ENCODE results near the gene ATP6V1B1.

Gene ATP6V1B1

DNA sequence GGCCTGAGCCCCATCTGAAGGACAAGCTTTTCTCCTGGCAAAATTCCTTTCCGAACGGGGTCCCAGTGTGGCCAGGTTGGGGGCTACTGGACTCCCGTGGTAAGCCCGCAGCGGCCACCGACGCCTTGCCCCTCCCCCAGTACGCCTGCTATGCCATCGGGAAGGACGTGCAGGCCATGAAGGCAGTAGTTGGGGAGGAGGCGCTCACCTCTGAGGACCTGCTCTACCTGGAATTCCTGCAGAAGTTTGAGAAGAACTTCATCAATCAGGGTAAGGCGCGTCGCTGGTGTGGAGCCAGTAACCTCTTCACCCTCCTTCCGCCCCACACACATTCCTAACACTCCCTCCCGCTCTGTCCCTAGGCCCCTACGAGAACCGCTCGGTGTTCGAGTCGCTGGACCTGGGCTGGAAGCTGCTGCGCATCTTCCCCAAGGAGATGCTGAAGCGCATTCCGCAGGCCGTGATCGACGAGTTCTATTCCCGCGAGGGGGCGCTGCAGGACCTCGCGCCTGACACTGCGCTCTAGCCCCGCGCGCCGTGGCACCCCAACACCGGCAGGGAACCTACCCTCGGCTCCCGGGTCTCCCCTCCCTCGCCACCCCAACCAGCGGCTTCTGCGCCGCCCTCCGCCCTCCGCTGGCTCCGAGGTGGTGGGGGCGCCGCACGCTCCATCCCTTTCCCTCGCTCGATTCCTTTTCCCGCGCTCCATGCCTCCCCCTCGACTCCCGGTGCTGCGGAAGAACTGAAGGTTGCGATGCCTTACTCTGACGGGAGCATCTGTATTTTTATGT, 29.1 kb downstream of the ATP6V1B1 start:
- peak; percentile 70 to 77 (median 73) for DNase-seq (ENCODE audit: low read depth in 4 of 4, low spot score in 1 of 4)

DNA sequence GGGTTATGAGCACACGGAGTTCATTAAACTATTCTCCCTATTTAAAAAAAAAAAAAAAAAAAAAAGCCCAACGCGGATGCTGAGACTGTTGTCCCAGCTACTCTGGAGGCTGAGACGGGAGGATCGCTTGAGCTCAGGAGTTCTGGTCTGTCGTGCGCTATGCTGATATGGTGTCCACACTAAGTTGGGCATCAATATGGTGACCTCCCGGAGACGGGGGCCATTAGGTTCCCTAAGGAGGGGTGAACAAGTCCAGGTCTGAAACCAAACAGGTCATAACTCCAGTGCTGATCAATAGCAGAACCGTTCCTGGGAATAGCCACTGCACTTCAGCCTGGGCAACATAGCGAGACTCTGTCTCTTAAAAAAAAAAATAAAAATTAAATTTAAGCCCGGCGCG, 29.8 kb downstream of the ATP6V1B1 start:
- no peak for DNase-seq (ENCODE audit: low read depth in 4 of 4, low spot score in 1 of 4)

GRCh38 chr2:70966681-70967080, 31.0 kb downstream of the ATP6V1B1 start:
- DNase-seq (ENCODE audit: low read depth in 4 of 4, low spot score in 1 of 4), result no peak

- no peak for DNase-seq (ENCODE audit: low read depth in 4 of 4, low spot score in 1 of 4)
Measured at GRCh38 chr2:70967189-70967588, 31.5 kb downstream of the ATP6V1B1 start.

GRCh38 chr2:70974592-70974991, 38.9 kb downstream of the ATP6V1B1 start:
- DNase-seq (ENCODE audit: low read depth in 4 of 4, low spot score in 1 of 4), result no peak

GRCh38 chr2:70975237-70975636, 39.5 kb downstream of the ATP6V1B1 start:
- no peak for DNase-seq (ENCODE audit: low read depth in 4 of 4, low spot score in 1 of 4)

DNA sequence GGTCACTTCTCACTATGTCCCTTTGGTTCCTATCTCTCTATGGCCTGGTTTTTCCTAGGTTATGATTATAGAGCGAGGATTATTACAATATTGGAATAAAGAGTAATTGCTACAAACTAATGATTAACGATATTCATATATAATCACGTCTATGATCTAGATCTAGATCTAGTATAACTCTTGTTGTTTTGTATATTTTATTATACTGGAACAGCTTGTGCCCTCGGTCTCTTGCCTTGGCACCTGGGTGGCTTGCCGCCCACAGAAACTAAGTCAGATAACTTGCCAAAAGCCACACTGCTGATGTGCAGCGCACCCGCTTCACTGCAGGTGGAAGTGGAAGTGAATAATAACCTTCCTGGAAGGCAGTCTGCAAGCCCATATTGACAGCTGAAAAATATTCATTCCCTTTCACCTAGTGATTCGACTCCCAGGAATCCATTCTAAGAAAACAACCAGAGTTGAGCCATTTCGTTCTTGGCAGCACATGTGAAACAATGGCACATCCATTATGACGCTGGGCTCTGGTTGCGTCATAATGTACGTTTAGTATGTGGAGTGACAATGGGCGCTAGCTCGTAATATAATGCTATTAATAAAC, 42.0 kb downstream of the ATP6V1B1 start:
- no peak for DNase-seq (ENCODE audit: low read depth in 4 of 4, low spot score in 1 of 4)

GRCh38 chr2:70978341-70979179, 42.9 kb downstream of the ATP6V1B1 start, which contains the start of gene ANKRD53:
Gene ANKRD53, plus strand, starts transcription at chr2:70978630. Its CDS starts 16 bp downstream, at chr2:70978646.
- DNase-seq (ENCODE audit: low read depth in 4 of 4, low spot score in 1 of 4), result no peak

- DNase-seq (ENCODE audit: low read depth in 4 of 4, low spot score in 1 of 4), result no peak
Measured at GRCh38 chr2:70979180-70979488, 43.4 kb downstream of the ATP6V1B1 start.

- no peak for DNase-seq (ENCODE audit: low read depth in 4 of 4, low spot score in 1 of 4)
Measured at GRCh38 chr2:70979626-70980025, 43.9 kb downstream of the ATP6V1B1 start.

DNA sequence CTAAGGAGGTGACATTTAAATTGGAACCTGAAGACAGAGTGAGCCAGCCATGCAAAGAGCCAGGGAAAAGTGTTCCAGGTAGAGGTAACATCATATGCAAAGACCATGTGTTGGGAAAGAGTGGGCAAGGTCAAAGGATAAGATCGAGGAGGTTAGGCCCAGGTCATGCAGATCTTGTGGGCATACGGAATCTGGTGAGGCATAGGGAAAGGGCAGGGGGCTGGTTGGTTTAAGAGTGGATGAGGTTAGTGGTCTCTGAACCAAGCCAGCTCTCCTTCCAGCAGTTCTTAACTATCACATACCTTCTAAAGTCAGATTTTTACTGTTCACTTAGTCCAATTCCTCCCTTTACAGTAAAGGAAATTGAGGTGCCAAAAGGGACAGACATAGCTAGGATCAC, 45.7 kb downstream of the ATP6V1B1 start:
- no peak for DNase-seq (ENCODE audit: low read depth in 4 of 4, low spot score in 1 of 4)

DNA sequence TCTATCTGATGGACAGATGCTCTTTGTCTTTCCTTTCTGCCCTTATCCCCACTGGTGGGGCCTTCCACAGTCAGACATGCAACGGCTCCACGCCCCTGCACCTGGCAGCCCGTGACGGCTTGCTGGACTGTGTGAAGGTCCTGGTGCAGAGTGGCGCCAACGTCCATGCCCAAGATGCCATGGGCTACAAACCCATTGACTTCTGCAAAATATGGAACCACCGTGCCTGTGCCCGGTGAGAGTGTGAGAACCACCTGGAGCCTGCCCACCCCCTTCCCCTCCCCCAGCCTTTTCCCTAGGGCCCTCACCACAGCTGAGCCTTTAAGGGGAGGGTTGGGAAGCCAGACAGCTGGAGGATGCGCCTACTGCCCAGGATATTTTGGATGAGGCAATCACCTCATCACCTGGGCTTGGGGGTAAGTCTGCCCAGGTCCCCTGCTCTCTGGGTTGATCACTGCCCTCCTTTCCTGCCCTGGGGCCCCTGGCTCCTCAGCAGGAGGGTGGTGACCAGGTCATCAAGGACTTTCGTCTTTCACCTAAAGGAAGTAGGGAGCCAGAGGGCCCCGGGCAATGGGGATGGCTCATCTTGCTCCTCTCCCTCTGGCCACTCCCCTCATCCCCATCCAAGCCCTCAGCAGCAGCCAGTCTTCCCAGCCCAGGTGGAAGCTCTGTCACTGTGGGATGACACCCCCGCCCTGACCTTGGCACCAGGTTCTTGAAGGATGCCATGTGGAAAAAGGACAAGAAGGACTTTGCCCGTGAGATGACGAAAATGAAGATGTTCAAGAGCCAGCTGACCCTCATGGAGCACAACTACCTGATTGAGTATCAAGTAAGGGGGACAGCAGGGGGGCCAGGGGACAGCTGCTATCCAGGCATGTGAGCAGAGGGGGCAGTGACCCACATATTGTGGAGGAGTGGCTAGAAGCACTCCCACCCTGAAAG, 46.4 kb downstream of the ATP6V1B1 start:
- DNase-seq (ENCODE audit: low read depth in 4 of 4, low spot score in 1 of 4), result no peak

DNA sequence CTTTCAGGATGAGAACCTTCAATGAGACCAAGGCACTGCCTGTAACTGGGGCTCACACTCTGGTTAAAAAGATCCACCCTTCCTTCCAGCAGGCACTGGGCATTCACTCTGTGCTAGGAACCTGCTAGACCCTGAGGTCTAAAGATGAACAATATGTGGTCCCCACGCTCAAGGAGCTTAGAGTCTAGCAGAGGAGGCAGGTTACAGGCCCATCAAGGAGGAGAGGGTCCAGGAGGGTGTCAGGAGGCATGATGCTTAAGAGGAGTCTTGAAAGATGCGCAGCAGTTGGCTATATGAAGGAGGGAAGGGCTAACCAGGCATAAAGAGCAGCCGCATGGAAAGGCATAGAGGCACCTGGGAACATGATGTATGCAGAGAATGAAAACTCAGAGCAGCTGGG, 47.3 kb downstream of the ATP6V1B1 start:
- DNase-seq (ENCODE audit: low read depth in 4 of 4, low spot score in 1 of 4), result no peak

GRCh38 chr2:70983506-70984227, 48.0 kb downstream of the ATP6V1B1 start:
- no peak for DNase-seq (ENCODE audit: low read depth in 4 of 4, low spot score in 1 of 4)

DNA sequence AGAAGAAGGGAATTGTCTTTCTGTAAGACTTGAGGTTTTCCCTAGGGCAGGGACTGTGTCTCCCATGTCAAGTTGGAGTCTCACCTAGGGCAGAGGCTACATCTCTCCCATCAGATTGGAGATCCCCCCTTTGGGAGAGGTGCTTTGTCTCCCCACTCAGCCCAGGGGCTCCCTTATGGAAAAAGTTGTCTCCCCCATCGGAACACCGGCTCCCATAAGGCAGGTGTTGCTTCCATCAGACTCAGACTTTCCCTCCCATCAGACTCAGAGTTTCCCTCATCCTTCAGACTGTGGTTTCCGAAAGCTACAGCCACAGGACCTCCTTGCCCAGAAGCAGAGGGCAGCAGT, 48.5 kb downstream of the ATP6V1B1 start:
- no peak for DNase-seq (ENCODE audit: low read depth in 4 of 4, low spot score in 1 of 4)

GRCh38 chr2:70984576-70985282, 49.0 kb downstream of the ATP6V1B1 start:
- peak; percentile 50 to 77 (median 62) for DNase-seq (ENCODE audit: low read depth in 4 of 4, low spot score in 1 of 4)

GRCh38 chr2:70985283-70985688, 49.6 kb downstream of the ATP6V1B1 start:
- no peak for DNase-seq (ENCODE audit: low read depth in 4 of 4, low spot score in 1 of 4)

DNA sequence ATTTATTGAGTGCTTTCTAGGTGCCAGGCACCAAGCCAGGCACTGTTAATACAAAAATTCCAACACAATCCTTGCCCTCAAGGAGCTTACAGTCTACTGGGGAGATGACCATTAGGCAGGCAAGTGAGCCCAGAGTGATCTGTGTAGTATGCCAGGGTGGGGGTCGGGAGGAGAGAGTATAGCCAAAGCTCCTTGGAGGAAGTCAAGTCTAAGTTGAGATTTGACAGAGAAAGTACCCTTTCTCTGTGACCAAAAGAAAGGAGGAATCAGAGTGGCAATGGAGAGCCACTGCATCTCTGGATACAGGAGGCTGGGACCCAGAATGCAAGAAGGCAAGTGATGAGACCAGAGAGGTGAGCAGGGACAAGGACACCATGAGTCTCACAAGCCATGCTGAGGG, 50.3 kb downstream of the ATP6V1B1 start:
- no peak for DNase-seq (ENCODE audit: low read depth in 4 of 4, low spot score in 1 of 4)

DNA sequence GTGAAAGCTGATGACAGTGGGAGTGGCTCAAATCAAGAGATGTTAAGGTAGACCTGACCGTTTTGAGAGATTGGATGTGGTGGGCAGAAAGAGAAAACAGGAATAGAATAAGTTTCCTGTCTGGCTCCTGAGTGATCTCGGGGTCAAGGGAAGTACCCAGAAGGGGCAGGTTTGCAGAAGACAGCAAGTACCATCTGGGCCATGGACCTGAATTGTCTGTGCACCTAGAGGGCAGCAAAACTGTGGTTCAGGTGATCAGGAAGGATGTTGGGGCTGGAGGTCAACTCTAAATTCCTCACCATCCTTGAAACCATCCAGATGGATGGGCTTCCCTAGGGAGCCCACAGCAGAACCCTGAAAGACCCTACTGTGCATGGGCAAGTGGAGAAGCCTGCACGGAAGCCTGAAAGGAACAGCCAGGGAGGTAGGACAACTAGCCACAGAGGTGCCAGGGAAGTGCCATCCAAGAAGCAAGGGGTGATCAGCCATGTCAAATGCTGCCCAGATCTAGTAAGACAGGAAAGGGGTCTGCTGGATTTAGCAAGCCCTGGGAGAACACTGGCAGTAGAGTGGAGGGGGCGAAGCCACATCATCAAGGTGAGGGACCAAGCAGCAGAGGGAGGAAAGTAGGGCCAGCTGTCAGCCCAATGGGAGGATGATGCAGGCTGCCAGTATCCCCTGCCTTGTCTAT, 50.9 kb downstream of the ATP6V1B1 start:
- DNase-seq (ENCODE audit: low read depth in 4 of 4, low spot score in 1 of 4), result no peak
